Neural cell (in vitro differentiated cells): ENCODE data around the gene ATP10D. TPM values are rescaled to one million over a fixed set of nuclear protein-coding genes. Genes with fewer than 3 reads are reported as not detected.

Experiments
- H2AFZ ChIP-seq: fragments of 200-600, 300-800 bp; sonication (generic), shearing (Covaris generic); 2 replicates; pipeline ENCODE4 v1.6.0; 2014; ENCODE audit warnings: low read depth, mild to moderate bottlenecking, antibody characterized with exemption, low read length, moderate library complexity
- H3F3A ChIP-seq: fragments of 200-600 bp; shearing (Covaris generic); 2 replicates; pipeline ENCODE4 v1.6.1; 2016; ENCODE audit warnings: mild to moderate bottlenecking, moderate library complexity, mixed read lengths, antibody characterized with exemption, low read length; ENCODE audit not compliant: insufficient read depth, poor library complexity, severe bottlenecking
- H3K27ac ChIP-seq: fragments of 200-600, 300-800 bp; sonication (generic), shearing (Covaris generic); 2 replicates; pipeline ENCODE4 v1.5.1; 2014; ENCODE audit warnings: mild to moderate bottlenecking, low read length, moderate library complexity
- H3K27me3 ChIP-seq: fragments of 300-800, 200-600 bp; sonication (generic), shearing (Covaris generic); 2 replicates; pipeline ENCODE4 v1.6.0; 2014; ENCODE audit warnings: mild to moderate bottlenecking, low read depth, low read length, moderate library complexity; ENCODE audit not compliant: insufficient read depth
- H3K36me3 ChIP-seq: fragments of 300-800, 200-600 bp; sonication (generic), shearing (Covaris generic); 2 replicates; pipeline ENCODE4 v1.5.1; 2014; ENCODE audit warnings: mild to moderate bottlenecking, antibody characterized with exemption, low read length, moderate library complexity; ENCODE audit not compliant: insufficient read depth
- H3K4me2 ChIP-seq: fragments of 300-800, 200-600 bp; sonication (generic), shearing (Covaris generic); 2 replicates; pipeline ENCODE4 v1.6.0; 2014; ENCODE audit warnings: mild to moderate bottlenecking, low read length
- H3K4me3 ChIP-seq: fragments of 300-800, 200-600 bp; sonication (generic), shearing (Covaris generic); 2 replicates; pipeline ENCODE4 v1.5.1; 2014; ENCODE audit warnings: mild to moderate bottlenecking, low read length, moderate library complexity
- H3K79me2 ChIP-seq: fragments of 200-600 bp; shearing (Covaris generic); replicated peaks from 2 replicates; pipeline ENCODE4 v1.6.0; 2014; ENCODE audit warnings: mild to moderate bottlenecking, low read length, moderate library complexity; ENCODE audit not compliant: insufficient read depth
- H3K9ac ChIP-seq: fragments of 300-800, 200-600 bp; sonication (generic), shearing (Covaris generic); 2 replicates; pipeline ENCODE4 v1.6.1; 2016; ENCODE audit warnings: mild to moderate bottlenecking, low read length, mixed read lengths
- H3K9me2 ChIP-seq: fragments of 200-600 bp; shearing (Covaris generic); 2 replicates; pipeline ENCODE4 v1.6.1; 2016; ENCODE audit warnings: mild to moderate bottlenecking, low read length, mixed read lengths; ENCODE audit not compliant: insufficient read depth
- H3K9me3 ChIP-seq: fragments of 200-600, 300-800 bp; sonication (generic), shearing (Covaris generic); 2 replicates; pipeline ENCODE4 v1.6.1; 2016; ENCODE audit warnings: mild to moderate bottlenecking, mixed run types, low read length, moderate library complexity, mixed read lengths
- H4K20me1 ChIP-seq: fragments of 200-600 bp; shearing (Covaris generic); 2 replicates; pipeline ENCODE4 v1.6.1; 2016; ENCODE audit warnings: mild to moderate bottlenecking, mixed run types; ENCODE audit not compliant: insufficient read depth
- CTCF ChIP-seq: fragments of 450-650 bp; IDR thresholded peaks from 2 replicates; pipeline ENCODE4 v1.5.1; 2014; ENCODE audit warnings: antibody characterized with exemption, mild to moderate bottlenecking, moderate library complexity; ENCODE audit not compliant: poor library complexity, severe bottlenecking
- EP300 ChIP-seq: fragments of 450-650 bp; conservative IDR thresholded peaks from 2 replicates; pipeline ENCODE4 v1.6.1; 2014; ENCODE audit warnings: antibody characterized with exemption, mild to moderate bottlenecking, moderate library complexity; ENCODE audit not compliant: poor library complexity, severe bottlenecking
- EZH2 ChIP-seq: fragments of 200-600, 300-800 bp; shearing (Covaris generic), sonication (generic); IDR thresholded peaks from 2 replicates; pipeline ENCODE4 v1.6.1; 2014; ENCODE audit warnings: antibody characterized with exemption, low read length, borderline replicate concordance, mild to moderate bottlenecking; ENCODE audit not compliant: insufficient read depth, poor library complexity, severe bottlenecking
- MXI1 ChIP-seq: fragments of 450-650 bp; conservative IDR thresholded peaks from 2 replicates; pipeline ENCODE4 v1.6.1; 2014; ENCODE audit warnings: antibody characterized with exemption, mild to moderate bottlenecking; ENCODE audit not compliant: poor library complexity, severe bottlenecking
- POLR2AphosphoS5 ChIP-seq: IDR thresholded peaks from 2 replicates; pipeline ENCODE4 v1.6.1; 2012
- RAD21 ChIP-seq: fragments of 450-650 bp; conservative IDR thresholded peaks from 2 replicates; pipeline ENCODE4 v1.6.1; 2014; ENCODE audit warnings: antibody characterized with exemption, mild to moderate bottlenecking, moderate library complexity
- REST ChIP-seq: IDR thresholded peaks from 2 replicates; pipeline ENCODE4 v1.6.1; 2012; ENCODE audit warnings: borderline replicate concordance
- SMC3 ChIP-seq: fragments of 450-650 bp; conservative IDR thresholded peaks from 2 replicates; pipeline ENCODE4 v1.6.1; 2014; ENCODE audit warnings: antibody characterized with exemption, mild to moderate bottlenecking, moderate library complexity; ENCODE audit not compliant: poor library complexity
- TAF1 ChIP-seq: IDR thresholded peaks from 2 replicates; pipeline ENCODE4 v1.6.1; 2012; ENCODE audit warnings: low read depth
- polyA plus RNA-seq: library from polyadenylated mRNA; depleted of rRNA; stranded (reverse); fragments of >200 nt; gene quantifications from 2 replicates; pipeline ENCODE4 v1.2.3, GENCODE V29; 2014

Gene ATP10D
- polyA plus RNA-seq, 1 donor from 2014 or later: 4.5 TPM

GRCh38 chr4:47621181-47621580 is 136.1 kb downstream of the ATP10D start:
- no peak overlapping the region for H3K27ac ChIP-seq
- H3F3A ChIP-seq: no peaks in the 10 kb centered on the region
- H2AFZ ChIP-seq: no peak overlapping the region
- no peaks in the 10 kb centered on the region for H3K27me3 ChIP-seq
- H3K9me2 ChIP-seq: no peaks in the 10 kb centered on the region
- H3K9ac ChIP-seq: no peak overlapping the region
- H3K79me2 ChIP-seq: no peaks in the 10 kb centered on the region
- TF ChIP-seq TAF1 (no peak), SMC3 (no peak), MXI1 (no peak), POLR2AphosphoS5 (no peak), EZH2 (no peak), EP300 (no peak), RAD21 (no peak), REST (no peak), CTCF (no peak)
- H3K36me3 ChIP-seq: no peaks in the 10 kb centered on the region
- H3K4me2 ChIP-seq: no peak overlapping the region
- no peaks in the 10 kb centered on the region for H3K9me3 ChIP-seq
- H4K20me1 ChIP-seq: no peaks in the 10 kb centered on the region
- H3K4me3 ChIP-seq: no peak overlapping the region

GRCh38 chr4:47624031-47624441 is 139.0 kb downstream of the ATP10D start:
- Histone ChIP-seq H4K20me1 (no peaks in the 10 kb centered on the region), H3K9ac (no peak overlapping the region), H3F3A (no peaks in the 10 kb centered on the region), H3K4me2 (no peak overlapping the region), H3K36me3 (no peaks in the 10 kb centered on the region), H3K9me3 (no peaks in the 10 kb centered on the region), H3K27me3 (no peaks in the 10 kb centered on the region), H3K4me3 (no peak overlapping the region), H3K27ac (no peak overlapping the region), H2AFZ (no peak overlapping the region), H3K9me2 (no peaks in the 10 kb centered on the region), H3K79me2 (no peaks in the 10 kb centered on the region)
- TF ChIP-seq RAD21 (no peak), SMC3 (no peak), POLR2AphosphoS5 (no peak), REST (no peak), CTCF (no peak), EP300 (no peak), MXI1 (no peak), EZH2 (no peak), TAF1 (no peak)
